Esophagus squamous epithelium (tissue), 5 donors: ENCODE data around the gene ZMIZ1. TPM values are rescaled to one million over a fixed set of nuclear protein-coding genes. Genes with fewer than 3 reads are reported as not detected.
A peak's percentile ranks its signal among the peaks of the same experiment; 100 is the strongest.

Experiments
- DNase-seq: peaks from one replicate; lab custom pipeline; 2025; lab: John Stamatoyannopoulos, UW
- H3K27ac ChIP-seq, 4 donors: fragments of 200-600 bp; sonication (generic); one replicate each; pipeline ENCODE4 v1.5.1; 2016 to 2019; ENCODE audit warnings: mild to moderate bottlenecking in 1 of 4
- H3K27me3 ChIP-seq, 4 donors: fragments of 200-600 bp; sonication (generic); 1 replicate in 3 of 4; 2 replicates in 1 of 4; pipeline versions ENCODE4 v1.5.1 to v1.6.0; 2017 to 2021; ENCODE audit warnings: antibody characterized with exemption in 1 of 4
- H3K36me3 ChIP-seq, 3 donors: fragments of 200-600 bp; sonication (generic); one replicate each; pipeline ENCODE4 v1.5.1; 2016 to 2019
- H3K4me1 ChIP-seq, 3 donors: fragments of 200-600 bp; sonication (generic); one replicate each; pipeline ENCODE4 v1.5.1; 2017 to 2019
- H3K4me3 ChIP-seq, 4 donors: fragments of 200-600 bp; sonication (generic); 1 replicate in 3 of 4; 2 replicates in 1 of 4; pipeline ENCODE4 v1.5.1; 2016 to 2019; ENCODE audit warnings: mild to moderate bottlenecking in 2 of 4, moderate library complexity in 1 of 4
- H3K9me3 ChIP-seq, 3 donors: fragments of 200-600 bp; sonication (generic); one replicate each; pipeline ENCODE4 v1.5.1; 2016 to 2019
- POLR2A ChIP-seq, 4 donors: fragments of 450-650 bp; IDR thresholded peaks; one replicate each; pipeline ENCODE4 v1.6.1; 2017; ENCODE audit warnings: antibody characterized with exemption in 4 of 4, mild to moderate bottlenecking in 4 of 4, moderate library complexity in 3 of 4
- WGBS, 2 donors: methylation state at CpG; one replicate each; pipeline ENCODE4 v1.1.5; 2018; 5-methylcytosine and 5-hydroxymethylcytosine counted together
- intact Hi-C: fragments of 100-400 bp; cut with DNase I; formaldehyde crosslinking; loops from one replicate; pipeline ENCODE4 v1.15.0; 2022
- total RNA-seq, 4 donors: library from RNA; depleted of rRNA; stranded (reverse); fragments of >200 nt; gene quantifications; one replicate each; pipeline ENCODE4 v1.1.0, GENCODE V29; 2016
- TF ChIP-seq, protein P1 (sequence below), 6 experiments: fragments of 450-650 bp in 4 of 6; fragments of 200-600 bp in 2 of 6; sonication (generic) in 2 of 6; IDR thresholded peaks; one replicate each; pipeline ENCODE4 v1.5.1; 2016 to 2019; ENCODE audit warnings: antibody characterized with exemption in 6 of 6, mild to moderate bottlenecking in 4 of 6, moderate library complexity in 4 of 6
- donor health status: DM: yes; HTN: yes; CAD: no.

Gene ZMIZ1
- total RNA-seq, 4 donors from 2014 or later, result 28.2 to 79.5 (median 40.4) TPM

DNA sequence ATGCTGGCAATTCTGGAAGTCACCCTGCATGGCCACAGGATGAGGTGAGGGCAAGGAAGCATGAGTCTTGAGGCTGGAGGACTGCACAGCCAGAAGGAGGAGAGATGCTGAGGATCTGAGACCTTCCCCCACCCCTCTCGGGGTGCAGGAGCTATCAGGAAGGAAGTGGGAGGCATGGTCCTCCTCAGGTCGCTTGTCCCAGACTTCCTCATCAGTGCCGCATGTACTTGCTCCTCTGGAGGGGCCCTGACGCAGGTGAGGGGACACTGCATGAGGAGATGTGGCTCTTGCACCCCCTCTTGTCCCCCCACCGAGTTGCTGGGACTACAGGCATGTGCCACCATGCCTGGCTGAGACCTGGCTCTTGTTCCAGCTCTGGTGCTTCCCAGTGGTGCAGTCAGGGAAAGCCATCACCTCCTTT is 5.7 kb upstream of the ZMIZ1 start:
- WGBS, 2 donors, result 79 to 83% methylated on average over 4 to 5 of the region's 5 CpGs

DNA sequence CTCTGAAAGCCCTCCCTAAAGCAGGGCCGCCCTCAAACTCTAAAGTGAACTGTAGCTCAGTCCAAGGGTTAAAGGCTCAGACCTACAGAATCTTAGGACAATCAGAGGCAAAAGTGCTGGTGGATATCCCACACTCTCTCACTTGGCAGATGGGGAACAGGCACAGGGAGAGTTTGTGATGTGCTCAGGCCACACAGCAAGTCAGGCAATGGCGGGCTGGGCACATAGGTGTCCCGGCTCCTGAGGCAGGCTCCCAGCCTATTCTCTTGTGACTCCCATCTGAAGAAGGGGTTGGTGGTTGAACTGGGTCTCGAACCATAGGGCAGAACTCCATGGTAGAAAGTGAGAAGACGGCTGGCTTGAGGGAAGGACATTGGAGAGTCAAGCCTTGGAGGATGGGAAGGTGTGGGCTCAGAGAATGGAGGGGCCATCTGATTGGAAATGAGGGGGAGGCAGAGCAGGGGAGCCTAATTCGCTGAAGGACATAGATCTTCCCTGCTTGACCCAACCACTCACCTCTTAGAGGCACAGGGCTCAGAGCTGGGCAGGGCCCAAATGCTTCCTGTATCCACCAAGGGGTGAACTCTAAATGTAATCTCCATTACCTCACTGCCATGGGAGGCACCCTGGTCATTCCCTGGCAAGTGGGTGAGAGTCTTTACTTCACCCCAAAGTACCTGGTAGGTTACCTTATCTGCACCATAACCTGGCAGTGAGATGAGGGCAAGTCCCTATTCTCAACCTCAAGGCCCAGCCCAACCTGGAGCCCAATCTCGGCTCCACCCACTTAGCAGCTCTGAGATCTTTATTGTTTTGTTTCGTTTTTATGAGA is 4.9 kb upstream of the ZMIZ1 start:
- Histone ChIP-seq H3K9me3 (no peaks in the 10 kb centered on the region), H3K27me3 (no peaks in the 10 kb centered on the region), H3K4me3 (no peak overlapping the region), H3K4me1 (peaks cover 12 to 28% (median 19%) of the 10 kb centered on the region in 3 donors), H3K36me3 (no peaks in the 10 kb centered on the region), H3K27ac (no peak overlapping the region)
- intact Hi-C loops, result no loop called here
- TF ChIP-seq POLR2A (IDR thresholded peaks at IDR 0.05), result no peak
- TF ChIP-seq, protein P1, sequence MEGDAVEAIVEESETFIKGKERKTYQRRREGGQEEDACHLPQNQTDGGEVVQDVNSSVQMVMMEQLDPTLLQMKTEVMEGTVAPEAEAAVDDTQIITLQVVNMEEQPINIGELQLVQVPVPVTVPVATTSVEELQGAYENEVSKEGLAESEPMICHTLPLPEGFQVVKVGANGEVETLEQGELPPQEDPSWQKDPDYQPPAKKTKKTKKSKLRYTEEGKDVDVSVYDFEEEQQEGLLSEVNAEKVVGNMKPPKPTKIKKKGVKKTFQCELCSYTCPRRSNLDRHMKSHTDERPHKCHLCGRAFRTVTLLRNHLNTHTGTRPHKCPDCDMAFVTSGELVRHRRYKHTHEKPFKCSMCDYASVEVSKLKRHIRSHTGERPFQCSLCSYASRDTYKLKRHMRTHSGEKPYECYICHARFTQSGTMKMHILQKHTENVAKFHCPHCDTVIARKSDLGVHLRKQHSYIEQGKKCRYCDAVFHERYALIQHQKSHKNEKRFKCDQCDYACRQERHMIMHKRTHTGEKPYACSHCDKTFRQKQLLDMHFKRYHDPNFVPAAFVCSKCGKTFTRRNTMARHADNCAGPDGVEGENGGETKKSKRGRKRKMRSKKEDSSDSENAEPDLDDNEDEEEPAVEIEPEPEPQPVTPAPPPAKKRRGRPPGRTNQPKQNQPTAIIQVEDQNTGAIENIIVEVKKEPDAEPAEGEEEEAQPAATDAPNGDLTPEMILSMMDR (IDR thresholded peaks at IDR 0.05), result no peak
- WGBS, 2 donors, result 80 to 86% methylated on average over 7 to 8 of the region's 8 CpGs
- no peak for DNase-seq

More for the DNA sequence above, 5.7 kb upstream of the ZMIZ1 start:
- no peak overlapping the region for H3K27ac ChIP-seq
- no peak for TF ChIP-seq POLR2A (IDR thresholded peaks at IDR 0.05)
- TF ChIP-seq, protein P1 (IDR thresholded peaks at IDR 0.05), result no peak
- H3K27me3 ChIP-seq, result no peaks in the 10 kb centered on the region
- peaks cover 9 to 23% (median 14%) of the 10 kb centered on the region in 3 donors for H3K4me1 ChIP-seq
- intact Hi-C loops, result no loop called here
- H3K36me3 ChIP-seq, result no peaks in the 10 kb centered on the region
- no peaks in the 10 kb centered on the region for H3K9me3 ChIP-seq
- H3K4me3 ChIP-seq, result no peak overlapping the region
- DNase-seq, result no peak

DNA sequence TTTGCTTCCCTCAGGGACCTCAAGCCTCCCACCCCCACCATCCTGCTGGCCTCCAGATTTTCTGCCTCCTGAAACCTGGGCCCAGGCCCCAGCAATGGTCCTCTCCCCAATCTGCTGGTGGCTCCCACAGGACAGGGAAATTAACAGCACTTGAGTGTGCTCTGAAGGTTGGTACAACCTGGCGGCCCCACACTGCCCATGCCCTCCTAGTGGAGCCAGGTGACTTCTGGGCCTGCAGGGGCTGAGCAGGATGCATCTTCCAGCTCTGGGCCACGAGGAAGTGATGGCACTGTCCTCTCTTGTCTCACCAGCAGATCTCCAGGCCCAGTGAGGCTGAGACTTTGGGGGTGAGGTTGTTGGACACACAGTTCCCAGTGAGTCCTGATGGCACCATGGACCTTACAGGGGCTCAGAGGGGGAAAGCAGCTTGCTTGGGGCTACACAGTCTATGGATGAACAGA is 3.6 kb upstream of the ZMIZ1 start:
- intact Hi-C loops, result loop anchor here (5.0 kb wide), 2 partner anchors 93 to 132 kb away; no protein-coding TSS in a partner anchor
- WGBS, 2 donors, result no CpG with 5 or more reads among the region's 2 CpGs
- TF ChIP-seq, protein P1 (IDR thresholded peaks at IDR 0.05), result no peak
- no peak for TF ChIP-seq POLR2A (IDR thresholded peaks at IDR 0.05)
- no peaks in the 10 kb centered on the region for H3K36me3 ChIP-seq
- no peak overlapping the region for H3K27ac ChIP-seq
- H3K9me3 ChIP-seq, result no peaks in the 10 kb centered on the region
- H3K27me3 ChIP-seq, result no peaks in the 10 kb centered on the region
- H3K4me1 ChIP-seq, result peaks cover 12 to 28% (median 19%) of the 10 kb centered on the region in 3 donors
- H3K4me3 ChIP-seq, result no peak overlapping the region
- no peak for DNase-seq

DNA sequence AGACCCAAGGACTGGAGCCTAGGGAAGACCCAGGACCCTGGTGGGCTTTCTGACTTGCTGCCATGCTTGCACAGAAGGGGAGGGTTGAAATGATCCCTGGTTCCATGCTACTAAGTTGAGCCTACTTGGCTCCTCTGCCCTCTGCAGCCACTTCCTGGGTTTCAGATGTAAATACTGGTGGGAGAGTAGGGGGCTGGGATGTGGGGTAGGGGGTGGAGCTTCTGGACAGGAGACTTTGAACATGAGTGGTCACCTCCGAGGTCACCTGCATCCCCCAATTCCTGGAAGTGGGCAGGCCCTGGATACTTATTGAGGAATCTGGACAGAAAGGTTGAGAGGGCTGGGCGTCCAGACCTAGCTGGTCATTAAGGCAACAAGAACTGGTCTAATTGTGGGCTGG is 2.9 kb upstream of the ZMIZ1 start:
- H3K9me3 ChIP-seq, result no peaks in the 10 kb centered on the region
- 53 to 63% methylated on average over 2 of the region's 2 CpGs for WGBS, 2 donors
- TF ChIP-seq, protein P1 (IDR thresholded peaks at IDR 0.05), result no peak
- TF ChIP-seq POLR2A (IDR thresholded peaks at IDR 0.05), result no peak
- H3K4me3 ChIP-seq, result no peak overlapping the region
- peaks cover 12 to 28% (median 19%) of the 10 kb centered on the region in 3 donors for H3K4me1 ChIP-seq
- no peak for DNase-seq
- no peaks in the 10 kb centered on the region for H3K27me3 ChIP-seq
- intact Hi-C loops, result loop anchor here (5.0 kb wide), 2 partner anchors 94 to 131 kb away; no protein-coding TSS in a partner anchor
- peak overlapping the region in 1 of 4 donors; percentile 98 for H3K27ac ChIP-seq
- H3K36me3 ChIP-seq, result no peaks in the 10 kb centered on the region
